Mesendoderm (in vitro differentiated cells): Measurements from ENCODE around the gene TTLL10.
A peak's percentile ranks its signal among the peaks of the same experiment; 100 is the strongest.
"Not testable (repeated sequence)": the region's sequence is repeated elsewhere in the genome, so short reads cannot be mapped to it uniquely, and the experiment has no call there.

Experiments
- DNase-seq: peaks from one replicate; pipeline ENCODE4 v3.0.0; 2013
- H2AK5ac ChIP-seq: 2 replicates; pipeline ENCODE4 v1.6.1; 2013; ENCODE audit warnings: low read length, inconsistent platforms
- H2BK120ac ChIP-seq: 2 replicates; pipeline ENCODE4 v1.6.1; 2013; ENCODE audit warnings: low read depth, mild to moderate bottlenecking, low read length, moderate library complexity, mixed read lengths
- H2BK15ac ChIP-seq: replicated peaks from 2 replicates; pipeline ENCODE4 v1.6.1; 2013; ENCODE audit warnings: low read depth, mild to moderate bottlenecking, moderate library complexity
- H2BK5ac ChIP-seq: 2 replicates; pipeline ENCODE4 v1.6.1; 2013; ENCODE audit warnings: low read length, inconsistent platforms
- H3K18ac ChIP-seq: 2 replicates; pipeline ENCODE4 v1.6.1; 2013; ENCODE audit warnings: mild to moderate bottlenecking, low read length, mixed read lengths
- H3K23ac ChIP-seq: one replicate; pipeline ENCODE4 v1.6.1; 2013; ENCODE audit warnings: low read length
- H3K27ac ChIP-seq: 2 replicates; pipeline ENCODE4 v1.5.1; 2013; ENCODE audit warnings: low read depth, mild to moderate bottlenecking, inconsistent platforms, low read length, moderate library complexity
- H3K27me3 ChIP-seq: 2 replicates; pipeline ENCODE4 v1.6.1; 2013; ENCODE audit warnings: low read length, control low read depth, mild to moderate bottlenecking, inconsistent platforms; ENCODE audit not compliant: insufficient read depth, poor library complexity
- H3K36me3 ChIP-seq: 2 replicates; pipeline ENCODE4 v1.6.1; 2013; ENCODE audit warnings: low read length, inconsistent platforms; ENCODE audit not compliant: control insufficient read depth, insufficient read depth
- H3K4ac ChIP-seq: one replicate; pipeline ENCODE4 v1.6.1; 2013; ENCODE audit warnings: low read depth, mild to moderate bottlenecking, low read length, moderate library complexity
- H3K4me1 ChIP-seq: 2 replicates; pipeline ENCODE4 v1.6.1; 2013; ENCODE audit warnings: low read depth, low read length, inconsistent platforms; ENCODE audit not compliant: control insufficient read depth
- H3K4me2 ChIP-seq: 2 replicates; pipeline ENCODE4 v1.6.1; 2013; ENCODE audit warnings: low read length
- H3K4me3 ChIP-seq: 2 replicates; pipeline ENCODE4 v1.5.1; 2013; ENCODE audit warnings: mild to moderate bottlenecking, low read length
- H3K56ac ChIP-seq: one replicate; pipeline ENCODE4 v1.6.1; 2013; ENCODE audit warnings: low read length
- H3K79me1 ChIP-seq: 2 replicates; pipeline ENCODE4 v1.6.1; 2013; ENCODE audit warnings: low read length, inconsistent platforms
- H3K79me2 ChIP-seq: 2 replicates; pipeline ENCODE4 v1.6.1; 2013; ENCODE audit warnings: mild to moderate bottlenecking, low read length; ENCODE audit not compliant: control insufficient read depth, insufficient read depth
- H3K9ac ChIP-seq: 2 replicates; pipeline ENCODE4 v1.6.1; 2013; ENCODE audit warnings: low read length, inconsistent platforms
- H4K5ac ChIP-seq: one replicate; pipeline ENCODE4 v1.6.1; 2013; ENCODE audit warnings: low read length
- H4K8ac ChIP-seq: one replicate; pipeline ENCODE4 v1.6.1; 2013; ENCODE audit warnings: low read depth, mild to moderate bottlenecking, control low read depth, low read length, moderate library complexity
- WGBS: extraction: QIAGEN DNeasy Blood & Tissue Kit; methylation state at CpG from one replicate; pipeline ENCODE4 v1.1.7; 2013; ENCODE audit warnings: low lambda C conversion rate, missing lambda C conversion rate; ENCODE audit not compliant: insufficient coverage; ENCODE audit errors: extremely low coverage; 5-methylcytosine and 5-hydroxymethylcytosine counted together

Gene TTLL10

DNA sequence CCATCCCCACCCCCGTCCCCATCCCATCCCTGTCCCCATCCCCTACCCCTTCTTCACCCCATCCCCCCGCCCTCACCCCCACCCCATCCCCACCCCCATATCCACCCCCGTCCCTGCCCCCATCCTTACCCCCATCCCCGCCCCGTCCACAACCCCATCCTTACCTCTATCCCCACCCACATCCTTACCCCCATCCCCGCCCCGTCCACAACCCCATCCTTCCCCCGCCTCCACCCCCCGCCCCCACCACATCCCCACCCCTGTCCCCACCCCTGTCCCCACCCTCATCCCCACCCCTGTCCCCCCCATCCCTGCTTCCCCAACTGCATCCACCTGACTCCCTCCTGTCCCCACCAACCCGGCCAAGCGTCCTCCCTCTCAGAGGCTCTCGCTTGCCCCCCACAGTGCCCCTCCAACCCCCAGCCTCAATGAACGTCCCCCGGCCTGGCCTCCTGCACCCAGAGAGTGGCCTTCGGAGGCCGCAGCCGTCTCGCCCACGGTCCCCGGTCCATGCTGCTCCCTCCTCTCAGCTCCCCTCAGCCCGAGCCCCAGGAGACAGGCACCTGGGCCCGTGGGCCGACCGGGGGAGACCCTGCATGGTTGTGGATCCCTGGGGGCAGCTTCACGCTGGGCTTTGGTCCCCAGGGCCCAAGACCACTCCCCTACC lies 32.3 kb upstream of the TTLL10 start:
- no peak for DNase-seq
- no peak overlapping the region for H2BK15ac ChIP-seq
- no peak overlapping the region for H2BK5ac ChIP-seq
- no peaks in the 10 kb centered on the region for H3K4me1 ChIP-seq
- H3K4me3 ChIP-seq: no peak overlapping the region
- H3K4me2 ChIP-seq: no peak overlapping the region
- H4K8ac ChIP-seq: no peak overlapping the region
- no peak overlapping the region for H2AK5ac ChIP-seq
- H3K27me3 ChIP-seq: peaks cover 5% of the 10 kb centered on the region
- no peak overlapping the region for H3K9ac ChIP-seq
- no peak overlapping the region for H3K56ac ChIP-seq
- no peak overlapping the region for H3K27ac ChIP-seq
- H2BK120ac ChIP-seq: no peak overlapping the region
- H3K23ac ChIP-seq: no peak overlapping the region
- no peaks in the 10 kb centered on the region for H3K79me1 ChIP-seq
- H3K4ac ChIP-seq: no peak overlapping the region
- H3K79me2 ChIP-seq: no peaks in the 10 kb centered on the region
- no CpG with 5 or more reads among the region's 25 CpGs for WGBS
- no peak overlapping the region for H3K18ac ChIP-seq
- no peak overlapping the region for H4K5ac ChIP-seq
- H3K36me3 ChIP-seq: no peaks in the 10 kb centered on the region

DNA sequence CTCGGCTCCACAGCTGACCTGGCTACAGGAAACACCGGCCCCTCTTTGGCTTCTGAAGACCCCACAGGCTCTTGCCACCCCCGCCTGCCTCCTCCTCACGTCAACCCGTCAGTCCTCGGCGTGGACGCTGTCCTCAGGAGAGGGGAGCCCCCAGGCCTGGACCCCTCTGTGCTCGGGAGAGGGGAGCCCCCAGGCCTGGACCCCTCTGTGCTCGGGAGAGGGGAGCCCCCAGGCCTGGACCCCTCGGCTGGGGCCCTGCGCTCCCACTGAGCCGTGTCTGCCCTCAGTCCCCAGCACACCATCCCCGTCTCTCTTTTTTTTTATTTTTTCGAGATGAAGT lies 31.8 kb upstream of the TTLL10 start:
- H3K56ac ChIP-seq: no peak overlapping the region
- no peak for DNase-seq
- H2BK120ac ChIP-seq: no peak overlapping the region
- H3K79me1 ChIP-seq: no peaks in the 10 kb centered on the region
- H3K9ac ChIP-seq: no peak overlapping the region
- no peaks in the 10 kb centered on the region for H3K36me3 ChIP-seq
- no peak overlapping the region for H3K4ac ChIP-seq
- H3K4me3 ChIP-seq: no peak overlapping the region
- H3K4me1 ChIP-seq: no peaks in the 10 kb centered on the region
- H4K8ac ChIP-seq: no peak overlapping the region
- H4K5ac ChIP-seq: no peak overlapping the region
- H2BK5ac ChIP-seq: no peak overlapping the region
- no peak overlapping the region for H3K23ac ChIP-seq
- H2AK5ac ChIP-seq: no peak overlapping the region
- H3K4me2 ChIP-seq: no peak overlapping the region
- no peak overlapping the region for H3K27ac ChIP-seq
- no peaks in the 10 kb centered on the region for H3K79me2 ChIP-seq
- WGBS: no CpG with 5 or more reads among the region's 15 CpGs
- H3K27me3 ChIP-seq: peaks cover 3% of the 10 kb centered on the region
- no peak overlapping the region for H2BK15ac ChIP-seq
- H3K18ac ChIP-seq: no peak overlapping the region

DNA sequence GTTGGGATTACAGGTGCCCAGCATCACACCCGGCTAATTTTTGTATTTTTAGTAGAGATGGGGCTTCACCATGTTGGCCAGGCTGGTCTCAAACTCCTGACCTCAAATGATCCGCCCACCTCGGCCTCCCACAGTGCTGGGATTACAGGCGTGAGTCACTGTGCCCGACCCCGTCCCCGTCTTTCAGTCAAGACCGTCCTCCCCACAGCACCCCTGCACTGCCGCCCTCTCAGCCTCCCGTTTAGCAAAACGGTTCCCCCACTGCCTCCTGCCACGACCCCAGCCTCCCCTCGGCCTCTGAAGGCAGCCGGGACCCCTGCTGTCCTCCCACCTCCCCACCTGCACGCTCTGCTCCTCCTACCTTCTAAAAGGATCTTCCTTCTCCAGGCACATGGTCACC lies 31.3 kb upstream of the TTLL10 start:
- not testable (repeated sequence) for H3K27me3 ChIP-seq, H4K8ac ChIP-seq, H4K5ac ChIP-seq, H3K9ac ChIP-seq, DNase-seq, H3K23ac ChIP-seq, H3K18ac ChIP-seq, H3K4ac ChIP-seq, H2AK5ac ChIP-seq, H3K4me1 ChIP-seq, H3K79me1 ChIP-seq, H3K56ac ChIP-seq, H3K27ac ChIP-seq, H2BK15ac ChIP-seq, H3K36me3 ChIP-seq, H3K4me3 ChIP-seq, H3K4me2 ChIP-seq, H2BK5ac ChIP-seq, H2BK120ac ChIP-seq, H3K79me2 ChIP-seq
- no CpG with 5 or more reads among the region's 15 CpGs for WGBS

DNA sequence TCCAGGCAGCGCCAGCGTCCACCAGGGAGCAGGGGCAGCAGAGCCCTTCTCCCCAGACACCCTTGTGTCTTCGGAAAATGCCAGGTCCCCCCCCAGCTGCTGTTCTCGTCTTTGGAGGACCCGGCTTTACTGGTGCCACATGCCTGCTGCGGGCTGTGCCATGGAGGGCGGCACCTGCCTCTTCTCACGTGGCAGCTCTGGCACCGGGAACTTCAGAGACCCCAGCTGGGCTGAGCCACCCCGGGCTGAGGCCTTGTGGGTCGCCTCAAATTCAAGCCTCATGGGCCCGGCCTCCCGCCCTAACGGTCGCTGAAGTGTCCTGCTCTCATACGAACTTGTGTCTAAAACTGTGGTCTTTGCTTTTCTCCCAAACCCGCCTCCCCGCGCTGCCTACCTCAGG lies 30.8 kb upstream of the TTLL10 start:
- no peak overlapping the region for H3K56ac ChIP-seq
- no peaks in the 10 kb centered on the region for H3K79me2 ChIP-seq
- no peak for DNase-seq
- no peak overlapping the region for H3K4ac ChIP-seq
- H3K36me3 ChIP-seq: no peaks in the 10 kb centered on the region
- H3K18ac ChIP-seq: no peak overlapping the region
- H2AK5ac ChIP-seq: no peak overlapping the region
- no peaks in the 10 kb centered on the region for H3K27me3 ChIP-seq
- H4K8ac ChIP-seq: no peak overlapping the region
- no peak overlapping the region for H3K27ac ChIP-seq
- no CpG with 5 or more reads among the region's 19 CpGs for WGBS
- H2BK15ac ChIP-seq: no peak overlapping the region
- no peaks in the 10 kb centered on the region for H3K79me1 ChIP-seq
- H2BK120ac ChIP-seq: no peak overlapping the region
- H4K5ac ChIP-seq: no peak overlapping the region
- H3K4me1 ChIP-seq: no peaks in the 10 kb centered on the region
- H2BK5ac ChIP-seq: no peak overlapping the region
- no peak overlapping the region for H3K4me3 ChIP-seq
- H3K9ac ChIP-seq: no peak overlapping the region
- no peak overlapping the region for H3K4me2 ChIP-seq
- H3K23ac ChIP-seq: no peak overlapping the region

DNA sequence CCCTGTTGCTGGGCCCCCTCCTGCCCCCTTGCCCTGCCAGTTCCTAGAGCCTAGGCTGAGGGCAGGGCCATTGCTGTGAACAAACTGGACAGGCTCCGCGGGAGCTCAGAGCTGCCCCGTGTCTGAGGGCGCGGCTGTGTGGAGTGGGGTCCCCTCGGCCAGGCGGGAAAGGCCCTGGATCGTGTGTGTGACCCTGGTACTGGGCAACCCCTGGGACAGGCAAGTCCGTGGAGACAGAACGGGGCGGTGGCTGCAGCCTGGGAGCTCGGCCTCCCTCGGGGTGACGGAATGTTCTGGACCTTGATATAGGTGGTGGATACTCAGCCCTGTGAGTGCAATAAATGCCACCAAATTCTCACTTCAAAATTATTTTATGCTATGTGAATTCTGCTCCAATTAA lies 30.0 kb upstream of the TTLL10 start:
- Histone ChIP-seq H2AK5ac (no peak overlapping the region), H3K27ac (no peak overlapping the region), H3K79me1 (no peaks in the 10 kb centered on the region), H4K8ac (no peak overlapping the region), H3K18ac (no peak overlapping the region), H3K4me3 (no peak overlapping the region), H2BK15ac (no peak overlapping the region), H3K56ac (no peak overlapping the region), H3K36me3 (no peaks in the 10 kb centered on the region), H2BK5ac (no peak overlapping the region), H3K4me2 (no peak overlapping the region), H2BK120ac (no peak overlapping the region), H3K4me1 (no peaks in the 10 kb centered on the region), H3K23ac (no peak overlapping the region), H3K4ac (no peak overlapping the region), H3K79me2 (no peaks in the 10 kb centered on the region), H3K9ac (no peak overlapping the region), H4K5ac (no peak overlapping the region), H3K27me3 (no peaks in the 10 kb centered on the region)
- WGBS: no CpG with 5 or more reads among the region's 14 CpGs
- no peak for DNase-seq

GRCh38 chr1:1144122-1144842 lies 29.4 kb upstream of the TTLL10 start:
- H2BK15ac ChIP-seq: no peak overlapping the region
- H3K27me3 ChIP-seq: no peaks in the 10 kb centered on the region
- H3K56ac ChIP-seq: peak overlapping the region; percentile 0
- no peaks in the 10 kb centered on the region for H3K79me1 ChIP-seq
- H3K36me3 ChIP-seq: no peaks in the 10 kb centered on the region
- no peak overlapping the region for H2BK5ac ChIP-seq
- H3K4ac ChIP-seq: no peak overlapping the region
- no peak overlapping the region for H3K27ac ChIP-seq
- H2AK5ac ChIP-seq: no peak overlapping the region
- H4K8ac ChIP-seq: no peak overlapping the region
- H3K4me2 ChIP-seq: no peak overlapping the region
- no peaks in the 10 kb centered on the region for H3K4me1 ChIP-seq
- no peak overlapping the region for H3K18ac ChIP-seq
- no peaks in the 10 kb centered on the region for H3K79me2 ChIP-seq
- H3K9ac ChIP-seq: no peak overlapping the region
- H3K4me3 ChIP-seq: no peak overlapping the region
- H3K23ac ChIP-seq: no peak overlapping the region
- H4K5ac ChIP-seq: no peak overlapping the region
- no peak overlapping the region for H2BK120ac ChIP-seq
- no CpG with 5 or more reads among the region's 42 CpGs for WGBS
- DNase-seq: no peak
